Measurements from ENCODE around the gene MRPS9. TPM values are rescaled to one million over a fixed set of nuclear protein-coding genes. Genes with fewer than 3 reads are reported as not detected.
A peak's percentile ranks its signal among the peaks of the same experiment; 100 is the strongest.

Gene MRPS9
- total RNA-seq, 1 experiment from 2014 or later = 60.0 TPM

DNA sequence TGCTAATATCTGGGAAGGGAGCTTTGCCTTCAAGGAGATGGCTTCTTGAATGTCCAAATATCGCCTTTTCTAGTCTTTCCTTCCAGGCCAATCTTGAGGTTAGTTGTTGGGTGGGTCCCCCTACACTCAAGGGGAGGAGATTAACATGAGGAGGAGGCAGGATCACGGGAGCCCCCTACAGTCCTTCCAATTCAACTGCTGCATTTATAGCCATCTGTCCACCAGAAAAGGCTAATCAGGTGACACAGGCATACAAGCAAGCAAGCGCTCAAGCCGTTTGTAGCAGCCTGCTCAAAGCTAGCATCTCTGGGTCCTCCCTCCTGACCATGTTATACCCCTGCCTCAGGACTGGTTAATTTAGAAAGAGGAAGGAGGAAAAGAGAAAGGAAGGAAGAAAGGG, 87.6 kb downstream of the MRPS9 start:
- Histone ChIP-seq H3K4ac (ENCODE audit: low read depth, low read length) (no peak overlapping the region), H3K4me2 (ENCODE audit: insufficient read depth, insufficient read length, low read length) (peak overlapping the region; percentile 21), H4K8ac (replicated peaks; ENCODE audit: insufficient read length, low read depth, low read length) (no peak overlapping the region), H2BK5ac (ENCODE audit: insufficient read length, low read length) (no peak overlapping the region), H2BK12ac (ENCODE audit: insufficient read length, low read depth, low read length) (no peak overlapping the region), H3K27me3 (ENCODE audit: insufficient read depth, low read length) (no peaks in the 10 kb centered on the region), H2AK5ac (ENCODE audit: insufficient read length, low read length) (no peak overlapping the region), H3T11ph (ENCODE audit: low read length) (no peak overlapping the region), H3K9me3 (ENCODE audit: control insufficient read depth, low read depth, low read length) (no peaks in the 10 kb centered on the region), H4K5ac (ENCODE audit: insufficient read length, low read depth, low read length) (no peak overlapping the region), H2AFZ (ENCODE audit: low read length) (peak overlapping the region; percentile 71), H4K91ac (ENCODE audit: insufficient read length, low read depth, low read length) (no peak overlapping the region), H3K79me1 (ENCODE audit: insufficient read depth, low read depth, low read length, poor library complexity, severe bottlenecking) (no peaks in the 10 kb centered on the region), H3K18ac (ENCODE audit: insufficient read length, low read depth, low read length) (no peak overlapping the region), H3K23me2 (ENCODE audit: insufficient read length, low read depth, low read length, poor library complexity, severe bottlenecking) (no peaks in the 10 kb centered on the region), H3K27ac (ENCODE audit: insufficient read length, low read depth, low read length) (no peak overlapping the region), H3K4me1 (ENCODE audit: insufficient read depth, low read length) (no peaks in the 10 kb centered on the region), H2BK120ac (ENCODE audit: low read depth, low read length, poor library complexity, severe bottlenecking) (no peak overlapping the region), H3K23ac (ENCODE audit: insufficient read length, low read depth, low read length) (no peak overlapping the region), H3K79me2 (ENCODE audit: insufficient read depth, low read length) (no peaks in the 10 kb centered on the region), H3K14ac (ENCODE audit: insufficient read depth, low read length) (no peak overlapping the region), H3K9ac (ENCODE audit: extremely low read depth, insufficient read length, low read length) (no peak overlapping the region), H2BK20ac (ENCODE audit: low read depth, low read length, poor library complexity, severe bottlenecking) (no peak overlapping the region), H3K56ac (ENCODE audit: insufficient read length, low read depth, low read length) (no peak overlapping the region), H4K20me1 (ENCODE audit: control insufficient read depth, insufficient read depth, insufficient read length) (no peaks in the 10 kb centered on the region), H2BK15ac (ENCODE audit: low read depth, low read length) (no peak overlapping the region)
- Mint-ChIP-seq H3K27ac (peak overlapping the region in 1 of 3 experiments; percentile 63; a peak in 1 of 7 replicates), H3K9me3 (peaks cover 0 to 7% of the 10 kb centered on the region in 2 experiments; a peak in 4 of 5 replicates), H3K27me3 (ENCODE audit: low read depth) (peaks cover 7% of the 10 kb centered on the region; the same call in 1 of the 2 replicates), H3K4me3 (no peak overlapping the region; a peak in 1 of 5 replicates), H3K4me1 (peaks cover 11 to 12% of the 10 kb centered on the region in 2 experiments; a peak in 3 of 4 replicates), H3K36me3 (ENCODE audit: insufficient read depth in 1 of 3, low read depth in 3 of 3) (no peaks in the 10 kb centered on the region)
- WGBS (ENCODE audit: extremely low coverage, insufficient read length, low lambda C conversion rate) = no CpG with 5 or more reads among the region's 4 CpGs
- TF ChIP-seq, protein P1, sequence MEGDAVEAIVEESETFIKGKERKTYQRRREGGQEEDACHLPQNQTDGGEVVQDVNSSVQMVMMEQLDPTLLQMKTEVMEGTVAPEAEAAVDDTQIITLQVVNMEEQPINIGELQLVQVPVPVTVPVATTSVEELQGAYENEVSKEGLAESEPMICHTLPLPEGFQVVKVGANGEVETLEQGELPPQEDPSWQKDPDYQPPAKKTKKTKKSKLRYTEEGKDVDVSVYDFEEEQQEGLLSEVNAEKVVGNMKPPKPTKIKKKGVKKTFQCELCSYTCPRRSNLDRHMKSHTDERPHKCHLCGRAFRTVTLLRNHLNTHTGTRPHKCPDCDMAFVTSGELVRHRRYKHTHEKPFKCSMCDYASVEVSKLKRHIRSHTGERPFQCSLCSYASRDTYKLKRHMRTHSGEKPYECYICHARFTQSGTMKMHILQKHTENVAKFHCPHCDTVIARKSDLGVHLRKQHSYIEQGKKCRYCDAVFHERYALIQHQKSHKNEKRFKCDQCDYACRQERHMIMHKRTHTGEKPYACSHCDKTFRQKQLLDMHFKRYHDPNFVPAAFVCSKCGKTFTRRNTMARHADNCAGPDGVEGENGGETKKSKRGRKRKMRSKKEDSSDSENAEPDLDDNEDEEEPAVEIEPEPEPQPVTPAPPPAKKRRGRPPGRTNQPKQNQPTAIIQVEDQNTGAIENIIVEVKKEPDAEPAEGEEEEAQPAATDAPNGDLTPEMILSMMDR (conservative IDR thresholded peaks at IDR 0.05) = peak; percentile 60
- peak; percentile 81 for DNase-seq
